Ishikawa (cell line): ENCODE data around the gene ZNF423.

Source experiments
- CEBPB ChIP-seq: IDR thresholded peaks from 2 replicates; pipeline ENCODE4 v1.6.1; 2012
- CREB1 ChIP-seq: IDR thresholded peaks from 2 replicates; pipeline ENCODE4 v1.6.1; 2012; ENCODE audit warnings: low read depth
- EGR1 ChIP-seq: IDR thresholded peaks from 2 replicates; pipeline ENCODE4 v1.6.1; 2012
- EP300 ChIP-seq: IDR thresholded peaks from 2 replicates; pipeline ENCODE4 v1.6.1; 2012; ENCODE audit warnings: borderline replicate concordance
- FOXM1 ChIP-seq: IDR thresholded peaks from 2 replicates; pipeline ENCODE4 v1.6.1; 2012; ENCODE audit warnings: low read depth, borderline replicate concordance
- NFIC ChIP-seq: IDR thresholded peaks from 2 replicates; pipeline ENCODE4 v1.6.1; 2012
- RAD21 ChIP-seq: IDR thresholded peaks from 2 replicates; pipeline ENCODE4 v1.6.1; 2012; ENCODE audit warnings: low read depth
- TAF1 ChIP-seq: IDR thresholded peaks from 2 replicates; pipeline ENCODE4 v1.6.1; 2012; ENCODE audit warnings: low read depth, mild to moderate bottlenecking
- TCF12 ChIP-seq: IDR thresholded peaks from 2 replicates; pipeline ENCODE4 v1.6.1; 2012; ENCODE audit warnings: low read depth
- TEAD4 ChIP-seq: IDR thresholded peaks from 2 replicates; pipeline ENCODE4 v1.6.1; 2012
- YY1 ChIP-seq: IDR thresholded peaks from 2 replicates; pipeline ENCODE4 v1.6.1; 2012; ENCODE audit warnings: low read depth
- ZBTB7A ChIP-seq: IDR thresholded peaks from 2 replicates; pipeline ENCODE4 v1.6.1; 2012; ENCODE audit warnings: low read depth
- TF ChIP-seq, protein P1 (sequence below): IDR thresholded peaks from 2 replicates; pipeline ENCODE4 v1.6.1; 2012
- TF ChIP-seq, protein P2 (sequence below): IDR thresholded peaks from 2 replicates; pipeline ENCODE4 v1.6.1; 2012
- TF ChIP-seq, protein P3 (sequence below): IDR thresholded peaks from 2 replicates; pipeline ENCODE4 v1.6.1; 2012; ENCODE audit warnings: low read depth, mild to moderate bottlenecking

ZNF423 gene

DNA sequence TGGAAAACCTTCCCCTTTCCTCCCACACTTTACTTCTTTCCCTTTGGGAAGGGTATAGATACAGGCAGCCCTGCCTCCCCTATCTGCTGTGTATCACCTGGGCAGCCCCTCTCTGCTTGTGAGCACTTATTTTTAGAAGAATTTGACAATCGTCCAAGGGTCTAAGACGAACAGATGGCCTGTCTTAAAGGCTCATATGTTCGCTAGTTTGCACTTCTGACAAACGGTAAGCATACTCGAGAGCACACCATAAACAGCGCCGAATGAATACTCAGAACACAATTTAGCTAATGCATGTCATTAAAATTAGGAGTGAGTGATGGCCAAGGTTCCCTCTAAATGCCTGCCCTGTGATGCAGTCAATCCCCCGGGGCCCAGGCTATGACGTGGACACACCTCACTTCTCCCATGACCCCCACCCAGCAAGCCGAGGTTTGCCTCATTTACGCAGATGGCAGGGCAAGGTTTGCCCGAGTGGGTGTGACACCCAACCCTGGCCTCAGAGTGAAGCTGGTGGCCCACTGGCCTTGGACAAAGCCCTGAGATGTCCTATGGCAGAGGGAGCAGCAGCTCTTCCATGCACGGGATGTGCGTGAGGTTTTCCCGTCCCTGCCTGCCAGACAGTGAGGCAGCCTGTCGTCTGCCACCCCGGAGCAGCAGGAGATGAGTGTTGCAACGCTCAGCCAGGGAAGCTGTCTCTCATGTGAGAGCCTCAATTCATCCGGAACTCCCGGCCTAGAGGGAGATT lies 357.1 kb downstream of the ZNF423 start:
- TF ChIP-seq EGR1 (no peak), ZBTB7A (no peak), RAD21 (no peak), FOXM1 (no peak), EP300 (no peak), TAF1 (no peak), YY1 (no peak), NFIC (no peak), CEBPB (no peak), TCF12 (no peak), TEAD4 (no peak), CREB1 (no peak)
- TF ChIP-seq, protein P1, sequence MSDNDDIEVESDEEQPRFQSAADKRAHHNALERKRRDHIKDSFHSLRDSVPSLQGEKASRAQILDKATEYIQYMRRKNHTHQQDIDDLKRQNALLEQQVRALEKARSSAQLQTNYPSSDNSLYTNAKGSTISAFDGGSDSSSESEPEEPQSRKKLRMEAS = no peak
- TF ChIP-seq, protein P2, sequence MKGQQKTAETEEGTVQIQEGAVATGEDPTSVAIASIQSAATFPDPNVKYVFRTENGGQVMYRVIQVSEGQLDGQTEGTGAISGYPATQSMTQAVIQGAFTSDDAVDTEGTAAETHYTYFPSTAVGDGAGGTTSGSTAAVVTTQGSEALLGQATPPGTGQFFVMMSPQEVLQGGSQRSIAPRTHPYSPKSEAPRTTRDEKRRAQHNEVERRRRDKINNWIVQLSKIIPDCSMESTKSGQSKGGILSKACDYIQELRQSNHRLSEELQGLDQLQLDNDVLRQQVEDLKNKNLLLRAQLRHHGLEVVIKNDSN = no peak
- TF ChIP-seq, protein P3, sequence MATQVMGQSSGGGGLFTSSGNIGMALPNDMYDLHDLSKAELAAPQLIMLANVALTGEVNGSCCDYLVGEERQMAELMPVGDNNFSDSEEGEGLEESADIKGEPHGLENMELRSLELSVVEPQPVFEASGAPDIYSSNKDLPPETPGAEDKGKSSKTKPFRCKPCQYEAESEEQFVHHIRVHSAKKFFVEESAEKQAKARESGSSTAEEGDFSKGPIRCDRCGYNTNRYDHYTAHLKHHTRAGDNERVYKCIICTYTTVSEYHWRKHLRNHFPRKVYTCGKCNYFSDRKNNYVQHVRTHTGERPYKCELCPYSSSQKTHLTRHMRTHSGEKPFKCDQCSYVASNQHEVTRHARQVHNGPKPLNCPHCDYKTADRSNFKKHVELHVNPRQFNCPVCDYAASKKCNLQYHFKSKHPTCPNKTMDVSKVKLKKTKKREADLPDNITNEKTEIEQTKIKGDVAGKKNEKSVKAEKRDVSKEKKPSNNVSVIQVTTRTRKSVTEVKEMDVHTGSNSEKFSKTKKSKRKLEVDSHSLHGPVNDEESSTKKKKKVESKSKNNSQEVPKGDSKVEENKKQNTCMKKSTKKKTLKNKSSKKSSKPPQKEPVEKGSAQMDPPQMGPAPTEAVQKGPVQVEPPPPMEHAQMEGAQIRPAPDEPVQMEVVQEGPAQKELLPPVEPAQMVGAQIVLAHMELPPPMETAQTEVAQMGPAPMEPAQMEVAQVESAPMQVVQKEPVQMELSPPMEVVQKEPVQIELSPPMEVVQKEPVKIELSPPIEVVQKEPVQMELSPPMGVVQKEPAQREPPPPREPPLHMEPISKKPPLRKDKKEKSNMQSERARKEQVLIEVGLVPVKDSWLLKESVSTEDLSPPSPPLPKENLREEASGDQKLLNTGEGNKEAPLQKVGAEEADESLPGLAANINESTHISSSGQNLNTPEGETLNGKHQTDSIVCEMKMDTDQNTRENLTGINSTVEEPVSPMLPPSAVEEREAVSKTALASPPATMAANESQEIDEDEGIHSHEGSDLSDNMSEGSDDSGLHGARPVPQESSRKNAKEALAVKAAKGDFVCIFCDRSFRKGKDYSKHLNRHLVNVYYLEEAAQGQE = no peak

DNA sequence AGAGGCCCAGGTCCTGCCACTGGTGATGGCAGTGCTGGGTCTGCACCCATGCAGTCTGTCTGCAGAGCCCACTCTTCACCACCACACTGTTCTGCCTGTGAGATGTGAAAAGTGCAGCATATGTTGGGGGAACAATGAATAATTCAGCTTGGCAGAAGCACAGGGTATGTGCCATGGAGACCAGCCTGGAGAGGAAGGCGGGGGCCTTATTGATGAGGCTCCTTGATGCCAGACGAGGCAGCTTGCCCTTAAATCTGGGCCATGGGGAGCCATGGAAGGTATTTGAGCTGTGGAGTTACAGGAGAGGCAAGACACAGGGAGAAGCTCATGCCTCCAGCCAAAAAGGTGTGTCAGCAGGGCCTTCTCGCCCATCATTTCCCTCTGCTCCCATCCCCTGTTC lies 357.6 kb downstream of the ZNF423 start:
- no peak for TF ChIP-seq EP300
- no peak for TF ChIP-seq RAD21
- TF ChIP-seq TAF1 = no peak
- TF ChIP-seq NFIC = no peak
- TF ChIP-seq CREB1 = no peak
- no peak for TF ChIP-seq CEBPB
- TF ChIP-seq, protein P1 = no peak
- TF ChIP-seq, protein P2 = no peak
- no peak for TF ChIP-seq TEAD4
- no peak for TF ChIP-seq FOXM1
- TF ChIP-seq TCF12 = no peak
- TF ChIP-seq YY1 = no peak
- TF ChIP-seq, protein P3 = no peak
- no peak for TF ChIP-seq ZBTB7A
- TF ChIP-seq EGR1 = no peak

- TF ChIP-seq ZBTB7A = no peak
- no peak for TF ChIP-seq CREB1
Observed at GRCh38 chr16:49497466-49497865, 358.4 kb downstream of the ZNF423 start.

- TF ChIP-seq FOXM1 = no peak
- no peak for TF ChIP-seq YY1
Observed at GRCh38 chr16:49496656-49497055, 359.3 kb downstream of the ZNF423 start.

- TF ChIP-seq, protein P2 = no peak
- no peak for TF ChIP-seq EGR1
- TF ChIP-seq NFIC = no peak
- no peak for TF ChIP-seq TEAD4
- TF ChIP-seq, protein P1 = no peak
- no peak for TF ChIP-seq TCF12
- TF ChIP-seq EP300 = no peak
- TF ChIP-seq YY1 = no peak
- TF ChIP-seq RAD21 = no peak
- no peak for TF ChIP-seq CEBPB
- no peak for TF ChIP-seq FOXM1
- no peak for TF ChIP-seq ZBTB7A
- TF ChIP-seq, protein P3 = no peak
- no peak for TF ChIP-seq CREB1
- TF ChIP-seq TAF1 = no peak
Observed at GRCh38 chr16:49495596-49496355, 360.1 kb downstream of the ZNF423 start.
